HG02943 (cell line): ENCODE results near the gene SSB.
"Not testable (repeated sequence)": the region's sequence is repeated elsewhere in the genome, so short reads cannot be mapped to it uniquely, and the experiment has no call there.

ENCODE experiments used
- ATAC-seq: cut with Tn5 transposase; IDR thresholded peaks from one replicate; pipeline ENCODE4 v1.9.1; 2021; ENCODE audit warnings: mild to moderate bottlenecking, low read depth, moderate library complexity; ENCODE audit not compliant: unreplicated experiment

Gene SSB

DNA sequence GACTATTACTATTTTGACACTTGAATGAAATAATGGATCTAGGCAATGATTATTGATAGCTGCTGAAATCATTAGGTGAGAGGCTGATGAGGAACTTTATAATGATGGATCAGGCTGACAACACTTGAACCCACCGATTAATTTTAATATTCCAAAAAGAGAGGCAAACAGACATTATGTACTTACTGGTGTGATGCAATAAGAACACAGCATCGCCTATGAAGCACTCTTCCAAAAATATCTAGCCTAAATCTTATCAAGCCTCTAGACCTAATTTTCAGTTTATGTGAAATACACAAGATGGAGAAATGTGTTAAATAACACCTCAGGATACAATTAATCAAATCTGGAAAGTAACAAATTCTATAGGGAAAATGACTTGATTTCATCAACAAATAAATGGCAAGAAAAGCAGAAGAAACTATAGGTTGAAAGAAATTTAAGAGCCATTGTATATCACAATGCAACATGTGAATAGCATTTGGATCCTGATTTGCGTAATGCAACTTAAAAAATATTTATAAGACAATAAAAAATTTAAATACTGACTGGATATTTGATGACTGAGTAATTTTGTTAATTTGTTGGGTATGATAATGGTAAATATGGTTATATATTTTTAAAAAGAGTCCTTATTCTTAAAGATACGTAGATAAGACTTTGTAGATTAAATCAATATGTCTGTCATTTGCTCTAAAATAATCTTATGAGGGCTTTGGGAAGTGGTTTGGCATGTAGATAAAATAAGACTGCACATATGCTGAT is 17.2 kb upstream of the SSB start:
- no peak for ATAC-seq

- no peak for ATAC-seq
Observed at GRCh38 chr2:169782513-169782912, 16.2 kb upstream of the SSB start.

DNA sequence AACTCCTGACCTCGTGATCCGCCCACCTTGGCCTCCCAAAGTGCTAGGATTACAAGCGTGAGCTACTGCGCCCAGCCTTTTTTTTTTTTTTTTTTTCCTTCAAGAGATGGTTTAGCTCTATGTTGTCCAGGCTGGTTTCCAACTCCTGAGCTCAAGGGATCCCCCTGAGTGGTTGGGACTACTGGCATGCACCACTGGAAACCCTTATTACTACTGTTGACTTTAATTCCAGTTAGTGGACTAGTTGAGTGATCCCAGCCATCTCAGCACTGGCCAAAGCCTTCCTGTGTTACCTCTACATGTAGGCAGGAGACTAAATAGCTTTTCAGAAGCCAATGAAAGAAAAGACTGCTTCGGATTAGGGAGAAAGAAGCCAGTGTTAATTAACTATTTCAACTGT is 8.1 kb upstream of the SSB start:
- no peak for ATAC-seq

DNA sequence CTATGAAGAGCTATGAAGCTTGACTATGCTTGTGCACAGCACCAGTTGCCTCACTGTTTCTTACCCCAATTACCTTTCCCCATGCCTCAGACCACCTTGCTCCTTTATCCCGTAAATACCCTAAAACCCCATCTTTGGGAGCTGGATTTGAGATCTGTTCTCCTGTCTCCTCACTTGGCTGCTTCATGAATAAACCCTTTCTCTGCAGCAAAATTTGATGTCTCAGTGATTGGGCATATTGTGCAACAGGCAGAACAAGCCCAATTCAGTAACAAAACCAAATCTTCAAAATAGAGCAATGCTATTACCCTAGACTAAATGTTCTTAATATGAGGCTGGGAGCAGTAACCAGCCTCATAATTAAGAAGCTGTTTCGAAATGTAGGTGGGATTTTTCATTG is 3.5 kb upstream of the SSB start:
- ATAC-seq: no peak

DNA sequence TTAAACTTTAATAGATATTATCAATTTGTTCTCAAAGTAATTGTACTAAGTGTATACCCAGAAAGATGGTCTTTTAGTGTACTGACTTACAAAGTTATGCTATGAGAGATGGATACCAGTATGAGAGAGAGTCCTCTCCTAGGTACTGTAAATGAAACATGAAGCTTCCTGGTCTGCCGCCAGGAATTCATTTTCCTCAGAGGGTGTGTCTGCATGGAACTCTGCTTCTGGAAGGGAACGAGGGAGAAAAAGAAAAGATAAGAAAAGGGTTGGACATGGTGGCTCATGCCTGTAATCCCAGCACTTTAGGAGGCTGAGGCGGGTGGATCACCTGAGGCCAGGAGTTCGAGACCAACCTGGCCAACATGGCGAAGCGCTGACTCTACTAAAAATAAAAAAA is 2.2 kb upstream of the SSB start:
- ATAC-seq: no peak

DNA sequence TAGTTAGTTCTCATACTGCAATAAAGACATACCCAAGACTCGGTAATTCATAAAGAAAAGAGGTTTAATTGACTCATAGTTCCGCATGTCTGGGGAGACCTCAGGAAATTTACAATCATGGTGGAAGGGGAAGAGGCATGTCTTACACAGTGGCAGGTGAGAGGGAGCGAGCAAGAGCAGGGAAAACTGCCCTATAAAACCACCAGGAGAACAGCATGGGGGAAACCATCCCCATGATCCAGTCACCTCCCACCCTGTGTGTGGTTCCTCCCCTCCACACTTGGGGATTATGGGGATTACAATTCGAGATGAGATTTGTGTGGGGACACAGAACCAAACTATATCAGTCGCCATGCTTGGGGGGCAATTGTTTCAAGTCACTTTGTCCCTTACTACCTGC is 1.1 kb upstream of the SSB start:
- ATAC-seq: no peak

DNA sequence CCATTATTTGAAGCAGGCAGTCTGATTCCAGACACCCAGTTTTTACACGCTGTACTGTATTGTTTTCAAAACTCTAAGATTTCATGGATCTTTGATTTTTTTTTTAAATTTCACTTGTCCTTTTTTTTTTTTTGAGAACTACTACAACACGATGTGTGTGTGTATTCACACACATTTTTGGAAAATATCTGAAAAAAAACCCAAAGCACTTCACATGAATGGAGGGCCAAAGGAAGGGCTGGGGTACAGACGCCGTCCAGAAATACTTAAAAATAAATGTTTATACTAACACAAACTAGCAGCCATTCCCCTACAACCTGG is 314 bp upstream of the SSB start:
- no peak for ATAC-seq

DNA sequence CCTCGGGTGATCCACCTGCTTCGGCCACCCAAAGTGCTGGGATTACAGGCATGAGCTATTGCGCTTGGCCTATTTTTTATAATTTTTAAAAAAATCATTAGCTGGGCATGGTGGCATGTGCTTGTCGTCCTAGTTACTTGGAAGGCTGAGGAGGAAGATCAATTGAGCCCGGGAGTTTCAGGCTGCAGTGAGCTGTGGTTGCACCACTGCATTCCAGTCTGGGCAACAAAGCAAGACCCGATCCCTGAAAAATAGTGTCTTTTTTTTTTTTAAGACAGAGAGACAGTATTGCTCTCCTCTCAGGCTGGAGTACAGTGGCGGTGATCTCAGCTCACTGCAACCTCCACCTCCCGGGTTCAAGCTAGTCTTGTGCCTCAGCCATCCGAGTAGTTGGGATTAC is 4.8 kb downstream of the SSB start:
- ATAC-seq: no peak

- ATAC-seq: no peak
Observed at GRCh38 chr2:169806586-169806985, 7.9 kb downstream of the SSB start.

- no peak for ATAC-seq
Observed at GRCh38 chr2:169808221-169808620, 9.6 kb downstream of the SSB start.

GRCh38 chr2:169815849-169816248 is 17.2 kb downstream of the SSB start:
- ATAC-seq: no peak

GRCh38 chr2:169816961-169817360 is 18.3 kb downstream of the SSB start:
- not testable (repeated sequence) for ATAC-seq

GRCh38 chr2:169817369-169817768 is 18.7 kb downstream of the SSB start:
- not testable (repeated sequence) for ATAC-seq

DNA sequence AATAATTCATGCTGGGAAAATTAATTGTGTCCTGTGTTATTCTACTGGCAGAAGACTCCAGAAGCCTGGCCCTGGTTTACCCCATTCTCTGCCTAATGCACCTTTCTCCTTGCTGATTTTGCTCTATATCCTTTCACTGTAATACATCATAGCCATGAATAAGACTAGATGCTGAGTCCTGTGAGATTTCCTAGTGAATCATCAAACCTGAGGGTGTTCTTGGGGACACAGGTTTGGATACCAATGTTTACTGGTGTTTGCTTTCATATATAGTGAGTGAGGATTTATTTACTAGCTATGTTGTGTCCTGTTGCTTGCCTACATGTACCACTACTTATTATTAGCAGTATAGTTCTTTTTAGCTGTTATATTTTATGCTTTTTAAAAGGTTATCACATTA is 19.6 kb downstream of the SSB start:
- no peak for ATAC-seq

GRCh38 chr2:169819106-169819505 is 20.4 kb downstream of the SSB start:
- no peak for ATAC-seq

DNA sequence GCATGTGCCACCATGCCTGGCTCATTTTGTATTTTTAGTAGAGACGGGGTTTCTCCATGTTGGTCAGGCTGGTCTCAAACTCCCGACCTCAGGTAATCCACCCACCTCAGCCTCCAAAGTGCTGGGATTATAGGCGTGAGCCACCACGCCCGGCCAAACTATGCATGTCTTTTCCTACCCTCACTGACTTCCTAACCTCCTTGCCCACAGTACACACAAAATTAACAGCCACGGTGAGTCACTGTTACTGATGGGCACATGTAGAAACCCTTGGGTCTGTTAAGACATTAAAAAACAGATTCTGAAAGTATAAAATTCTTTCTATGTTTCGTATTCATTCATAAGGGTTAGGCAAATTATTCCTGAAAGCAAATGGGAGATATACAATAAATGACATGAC is 21.4 kb downstream of the SSB start:
- not testable (repeated sequence) for ATAC-seq

DNA sequence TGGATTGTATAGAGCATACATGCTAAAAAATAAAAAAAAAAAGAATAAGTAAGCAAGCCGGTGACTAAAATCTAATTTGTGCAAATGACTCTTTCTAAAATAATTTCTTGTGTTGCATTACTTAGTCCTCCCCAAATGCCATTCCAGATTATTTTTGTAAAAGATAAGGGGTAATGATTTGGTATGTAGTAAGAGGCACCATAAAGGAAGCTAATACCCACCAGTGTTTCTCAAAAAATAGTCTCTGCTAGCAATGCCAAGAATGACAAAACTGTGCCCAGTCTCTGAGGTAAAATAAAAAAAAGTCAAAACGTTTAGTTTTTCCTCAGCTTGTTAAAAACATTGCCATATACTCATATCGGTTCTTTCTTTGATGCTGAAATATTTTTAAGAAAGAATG is 23.4 kb downstream of the SSB start:
- ATAC-seq: no peak

DNA sequence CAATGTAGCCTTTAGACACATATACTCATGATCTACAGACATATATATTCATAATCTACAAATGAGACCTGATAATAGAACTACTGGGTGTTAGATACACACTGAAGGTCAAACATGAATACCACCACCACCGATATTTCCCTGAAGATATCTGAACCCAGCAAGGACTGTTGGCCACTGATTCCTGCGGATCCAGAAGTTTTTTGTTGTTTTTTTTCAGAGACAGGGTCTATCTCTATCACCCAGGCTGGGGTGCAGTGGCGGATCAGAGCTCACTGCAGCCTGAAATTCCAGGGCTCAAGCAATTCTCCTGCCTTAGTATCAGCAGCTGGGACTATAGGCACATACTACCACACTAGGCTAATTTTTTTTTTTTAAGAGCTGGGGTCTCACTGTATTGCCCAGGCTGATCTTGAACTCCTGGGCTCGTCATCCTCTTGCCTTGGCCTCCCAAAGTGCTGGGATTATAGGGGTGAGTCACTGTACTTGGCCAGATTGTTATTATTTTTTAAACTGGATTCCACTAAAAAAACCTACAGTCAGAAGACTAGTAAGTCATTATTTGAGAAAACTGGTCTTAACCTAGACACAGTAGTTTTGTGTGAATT is 24.2 kb downstream of the SSB start:
- ATAC-seq: no peak

GRCh38 chr2:169823996-169824372 is 25.3 kb downstream of the SSB start:
- ATAC-seq: no peak

GRCh38 chr2:169824373-169825333 is 26.0 kb downstream of the SSB start, which contains the start of gene METTL5:
Gene METTL5 (minus strand): TSS chr2:169824905. CDS start chr2:169824597, 308 bp downstream.
- peak; percentile 54 for ATAC-seq
